Caco-2 (cell line): Measurements from ENCODE around the gene DNAH2. TPM values are rescaled to one million over a fixed set of nuclear protein-coding genes. Genes with fewer than 3 reads are reported as not detected.

Source experiments
- BruUV-seq: library from RNA; stranded (reverse); fragments of 400-500 nt; replicated peaks from 2 replicates; lab custom pipeline; 2021; lab: Mats Ljungman, UMichigan
- CTCF ChIA-PET: fragments of 300-600 bp; sonication (Branson Sonifier 250); formaldehyde crosslinking; loops from one replicate; lab custom pipeline; 2022; ENCODE audit warnings: antibody characterized with exemption; lab: Charles Lee
- POLR2A ChIA-PET: fragments of 300-600 bp; sonication (Branson Sonifier 250); formaldehyde crosslinking; loops from one replicate; lab custom pipeline; 2022; ENCODE audit warnings: antibody characterized with exemption; lab: Charles Lee
- DNase-seq, 2 experiments: peaks; one replicate each; pipeline versions ENCODE4 v3.0.0 to v3.0.0-alpha.2; 2020 to 2022
- H3K27me3 ChIP-seq: replicated peaks from 2 replicates; pipeline ENCODE4 v1.6.0; 2011; ENCODE audit warnings: low read length; ENCODE audit not compliant: control insufficient read depth, insufficient read depth
- H3K36me3 ChIP-seq: 2 replicates; pipeline ENCODE4 v1.5.1; 2011; ENCODE audit warnings: low read length; ENCODE audit not compliant: control insufficient read depth, insufficient read depth
- H3K4me1 ChIP-seq: fragments of 250-450 bp; sonication (Bioruptor Pico); 2 replicates; pipeline ENCODE4 v1.5.1; 2020; ENCODE audit warnings: mild to moderate bottlenecking
- H3K4me3 ChIP-seq: 2 replicates; pipeline ENCODE4 v1.5.1; 2011; ENCODE audit warnings: low read depth, mild to moderate bottlenecking, control low read depth, low read length
- H3K9me3 ChIP-seq: fragments of 250-450 bp; sonication (Bioruptor Pico); 2 replicates; pipeline ENCODE4 v1.5.1; 2020; ENCODE audit warnings: mild to moderate bottlenecking, moderate library complexity
- H3K27ac Mint-ChIP-seq: one replicate; pipeline ENCODE4 v1.8.0; 2022; ENCODE audit warnings: mixed read lengths; ENCODE audit not compliant: unreplicated experiment
- H3K27me3 Mint-ChIP-seq: one replicate; pipeline ENCODE4 v1.8.0; 2022; ENCODE audit warnings: mixed read lengths; ENCODE audit not compliant: insufficient read depth, unreplicated experiment
- H3K36me3 Mint-ChIP-seq: one replicate; pipeline ENCODE4 v1.8.0; 2022; ENCODE audit warnings: mild to moderate bottlenecking, mixed read lengths; ENCODE audit not compliant: insufficient read depth, unreplicated experiment
- H3K4me1 Mint-ChIP-seq: one replicate; pipeline ENCODE4 v1.8.0; 2022; ENCODE audit warnings: low read depth, mixed read lengths; ENCODE audit not compliant: unreplicated experiment
- H3K4me3 Mint-ChIP-seq: one replicate; pipeline ENCODE4 v1.8.0; 2022; ENCODE audit warnings: mild to moderate bottlenecking, moderate library complexity, mixed read lengths; ENCODE audit not compliant: unreplicated experiment
- H3K9me3 Mint-ChIP-seq: one replicate; pipeline ENCODE4 v1.8.0; 2022; ENCODE audit warnings: mixed read lengths; ENCODE audit not compliant: unreplicated experiment
- intact Hi-C: fragments of 100-400 bp; cut with micrococcal nuclease; formaldehyde crosslinking; loops from one replicate; pipeline ENCODE4 v1.10.0; 2022; ENCODE audit not compliant: unreplicated experiment
- total RNA-seq: library from RNA; stranded (reverse); gene quantifications from 2 replicates; pipeline ENCODE4 v1.2.3, GENCODE V29; 2022
- TF ChIP-seq, protein P1 (sequence below), 2 experiments: fragments of 200-600 bp in 1 of 2; IDR thresholded peaks; 1 replicate in 1 of 2; 2 replicates in 1 of 2; pipeline versions ENCODE4 v1.5.1 to v1.8.0; 2011 to 2022; ENCODE audit warnings: antibody characterized with exemption in 1 of 2, control low read depth in 1 of 2, inconsistent platforms in 1 of 2, low read depth in 1 of 2, low read length in 1 of 2, mild to moderate bottlenecking in 1 of 2, moderate library complexity in 1 of 2; ENCODE audit not compliant: insufficient read depth in 1 of 2, severe bottlenecking in 1 of 2, unreplicated experiment in 1 of 2

Gene DNAH2
- total RNA-seq, 1 experiment from 2014 or later: 1.9 TPM

GRCh38 chr17:7732981-7733539 lies 15.5 kb downstream of the DNAH2 start:
- Mint-ChIP-seq H3K27ac (no peak overlapping the region), H3K36me3 (no peaks in the 10 kb centered on the region), H3K4me1 (no peaks in the 10 kb centered on the region), H3K27me3 (peaks cover 7% of the 10 kb centered on the region), H3K4me3 (no peak overlapping the region), H3K9me3 (no peaks in the 10 kb centered on the region)
- intact Hi-C loops: no loop called here
- H3K9me3 ChIP-seq: no peaks in the 10 kb centered on the region
- TF ChIP-seq, protein P1, sequence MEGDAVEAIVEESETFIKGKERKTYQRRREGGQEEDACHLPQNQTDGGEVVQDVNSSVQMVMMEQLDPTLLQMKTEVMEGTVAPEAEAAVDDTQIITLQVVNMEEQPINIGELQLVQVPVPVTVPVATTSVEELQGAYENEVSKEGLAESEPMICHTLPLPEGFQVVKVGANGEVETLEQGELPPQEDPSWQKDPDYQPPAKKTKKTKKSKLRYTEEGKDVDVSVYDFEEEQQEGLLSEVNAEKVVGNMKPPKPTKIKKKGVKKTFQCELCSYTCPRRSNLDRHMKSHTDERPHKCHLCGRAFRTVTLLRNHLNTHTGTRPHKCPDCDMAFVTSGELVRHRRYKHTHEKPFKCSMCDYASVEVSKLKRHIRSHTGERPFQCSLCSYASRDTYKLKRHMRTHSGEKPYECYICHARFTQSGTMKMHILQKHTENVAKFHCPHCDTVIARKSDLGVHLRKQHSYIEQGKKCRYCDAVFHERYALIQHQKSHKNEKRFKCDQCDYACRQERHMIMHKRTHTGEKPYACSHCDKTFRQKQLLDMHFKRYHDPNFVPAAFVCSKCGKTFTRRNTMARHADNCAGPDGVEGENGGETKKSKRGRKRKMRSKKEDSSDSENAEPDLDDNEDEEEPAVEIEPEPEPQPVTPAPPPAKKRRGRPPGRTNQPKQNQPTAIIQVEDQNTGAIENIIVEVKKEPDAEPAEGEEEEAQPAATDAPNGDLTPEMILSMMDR (IDR thresholded peaks at IDR 0.05; ENCODE audit: insufficient read depth in 1 of 2, low read depth in 1 of 2, low read length in 1 of 2, severe bottlenecking in 1 of 2, unreplicated experiment in 1 of 2): no peak
- H3K4me1 ChIP-seq: no peaks in the 10 kb centered on the region
- ChIA-PET CTCF (interaction anchor here (0.7 kb wide), 1 partner anchor 100 kb away, joined by 5 read pairs; no protein-coding TSS in a partner anchor), POLR2A (no interaction called here)
- H3K36me3 ChIP-seq: no peaks in the 10 kb centered on the region
- no TSS peak for BruUV-seq
- no peak overlapping the region for H3K4me3 ChIP-seq
- no peak for DNase-seq
- H3K27me3 ChIP-seq: no peaks in the 10 kb centered on the region

DNA sequence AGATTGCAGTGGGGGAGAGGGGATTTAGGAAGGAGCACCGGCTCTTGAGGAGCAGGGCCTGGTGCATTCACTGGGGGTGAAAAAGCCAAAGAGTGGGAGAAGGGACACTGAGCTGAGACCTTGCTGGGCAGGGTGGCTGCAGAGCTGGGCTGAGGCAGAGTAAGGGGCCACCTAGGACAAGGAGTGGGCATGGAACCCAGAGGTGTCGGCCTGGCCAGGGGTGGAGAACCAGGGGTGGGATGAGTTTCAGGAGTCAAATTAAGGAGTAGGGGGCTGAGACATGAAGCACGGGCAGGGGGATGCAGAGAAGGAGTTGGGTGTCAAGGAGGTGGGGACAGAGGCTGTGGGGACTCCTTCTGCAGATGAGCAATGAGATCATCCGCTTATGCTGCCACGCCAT lies 20.1 kb downstream of the DNAH2 start:
- Mint-ChIP-seq H3K27ac (no peak overlapping the region), H3K4me3 (no peak overlapping the region), H3K4me1 (no peaks in the 10 kb centered on the region), H3K9me3 (no peaks in the 10 kb centered on the region), H3K36me3 (no peaks in the 10 kb centered on the region), H3K27me3 (peaks cover 19% of the 10 kb centered on the region)
- intact Hi-C loops: no loop called here
- Histone ChIP-seq H3K9me3 (no peaks in the 10 kb centered on the region), H3K4me1 (no peaks in the 10 kb centered on the region; the same call in 1 of the 2 replicates), H3K27me3 (no peaks in the 10 kb centered on the region), H3K36me3 (no peaks in the 10 kb centered on the region), H3K4me3 (no peak overlapping the region)
- POLR2A ChIA-PET: no interaction called here
- DNase-seq: no peak
- TF ChIP-seq, protein P1 (IDR thresholded peaks at IDR 0.05; ENCODE audit: insufficient read depth in 1 of 2, low read depth in 1 of 2, low read length in 1 of 2, severe bottlenecking in 1 of 2, unreplicated experiment in 1 of 2): no peak
- CTCF ChIA-PET: interaction anchor here (0.6 kb wide), 1 partner anchor 50 kb away, joined by 4 read pairs; no protein-coding TSS in a partner anchor
- no TSS peak for BruUV-seq

DNA sequence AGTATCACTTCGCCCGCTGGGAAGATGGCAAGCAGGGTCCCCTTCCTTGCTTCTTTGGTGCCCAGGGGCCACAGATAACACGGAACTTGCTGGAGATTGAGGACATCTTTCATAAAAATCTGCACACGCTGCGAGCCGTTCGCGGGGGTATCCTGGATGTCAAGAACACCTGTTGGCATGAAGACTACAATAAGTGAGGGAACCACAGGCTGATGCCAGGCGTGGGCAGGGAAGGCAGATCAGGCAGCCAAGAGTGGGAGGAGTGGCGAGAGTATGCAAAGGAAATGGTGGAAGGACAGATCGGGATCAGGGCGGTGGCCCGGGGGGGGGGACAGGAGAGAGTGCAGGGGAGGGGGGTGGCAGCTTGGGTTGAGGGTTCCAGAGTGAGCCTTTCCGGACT lies 22.2 kb downstream of the DNAH2 start:
- intact Hi-C loops: loop anchor here (10.0 kb wide), 2 partner anchors 175 to 245 kb away; partner anchors contain the start of gene RNF227
- TF ChIP-seq, protein P1 (IDR thresholded peaks at IDR 0.05; ENCODE audit: insufficient read depth in 1 of 2, low read depth in 1 of 2, low read length in 1 of 2, severe bottlenecking in 1 of 2, unreplicated experiment in 1 of 2): no peak
- no peak for DNase-seq
- BruUV-seq: no TSS peak
- H3K36me3 Mint-ChIP-seq: no peaks in the 10 kb centered on the region
- CTCF ChIA-PET: interaction anchor here (0.5 kb wide), 1 partner anchor 123 kb away, joined by 3 read pairs; no protein-coding TSS in a partner anchor
- H3K27me3 ChIP-seq: no peaks in the 10 kb centered on the region
- H3K4me1 Mint-ChIP-seq: peaks cover 8% of the 10 kb centered on the region
- H3K36me3 ChIP-seq: no peaks in the 10 kb centered on the region
- no peaks in the 10 kb centered on the region for H3K9me3 Mint-ChIP-seq
- peaks cover 18% of the 10 kb centered on the region for H3K27me3 Mint-ChIP-seq
- H3K27ac Mint-ChIP-seq: no peak overlapping the region
- no peak overlapping the region for H3K4me3 ChIP-seq
- POLR2A ChIA-PET: no interaction called here
- no peaks in the 10 kb centered on the region; the same call in 1 of the 2 replicates for H3K4me1 ChIP-seq
- no peaks in the 10 kb centered on the region for H3K9me3 ChIP-seq
- peak overlapping the region; percentile 35 for H3K4me3 Mint-ChIP-seq
